HEK293 (cell line): ENCODE measurements around the gene SIN3A.

Source experiments
- BCL11B ChIP-seq: fragments of 450-650 bp; formaldehyde crosslinking; IDR thresholded peaks from 2 replicates; pipeline ENCODE4 v1.5.1; 2016; ENCODE audit warnings: low read depth, missing biosample characterization, missing genetic modification characterization
- KLF16 ChIP-seq: fragments of 450-650 bp; formaldehyde crosslinking; IDR thresholded peaks from 2 replicates; pipeline ENCODE4 v1.5.1; 2017; ENCODE audit warnings: missing biosample characterization, missing genetic modification characterization
- MEIS1 ChIP-seq: sonication (generic); formaldehyde crosslinking; IDR thresholded peaks from 2 replicates; pipeline ENCODE4 v1.8.1; 2022; ENCODE audit warnings: missing genetic modification reagents, mild to moderate bottlenecking, borderline replicate concordance
- PRDM10 ChIP-seq: fragments of 450-650 bp; formaldehyde crosslinking; IDR thresholded peaks from 2 replicates; pipeline ENCODE4 v1.5.1; 2016; ENCODE audit warnings: missing biosample characterization, missing genetic modification characterization
- SETDB1 ChIP-seq: IDR thresholded peaks from one replicate; pipeline ENCODE4 v1.6.1; 2017; ENCODE audit warnings: mild to moderate bottlenecking, low read length, moderate library complexity, mixed read lengths; ENCODE audit not compliant: insufficient read length
- SP2 ChIP-seq: fragments of 450-650 bp; formaldehyde crosslinking; IDR thresholded peaks from 2 replicates; pipeline ENCODE4 v1.5.1; 2016; ENCODE audit warnings: missing biosample characterization, missing genetic modification characterization
- WT1 ChIP-seq: fragments of 450-650 bp; formaldehyde crosslinking; IDR thresholded peaks from 2 replicates; pipeline ENCODE4 v1.5.1; 2016; ENCODE audit warnings: missing biosample characterization, missing genetic modification characterization
- ZNF133 ChIP-seq: fragments of 450-650 bp; formaldehyde crosslinking; IDR thresholded peaks from 2 replicates; pipeline ENCODE4 v1.5.1; 2016; ENCODE audit warnings: missing biosample characterization, missing genetic modification characterization
- ZNF16 ChIP-seq: fragments of 450-650 bp; formaldehyde crosslinking; IDR thresholded peaks from 2 replicates; pipeline ENCODE4 v1.5.1; 2016; ENCODE audit warnings: low read depth, missing biosample characterization, missing genetic modification characterization
- ZNF202 ChIP-seq: fragments of 450-650 bp; formaldehyde crosslinking; IDR thresholded peaks from 2 replicates; pipeline ENCODE4 v1.5.1; 2016; ENCODE audit warnings: missing biosample characterization, missing genetic modification characterization, borderline replicate concordance
- ZNF280C ChIP-seq: fragments of 450-650 bp; formaldehyde crosslinking; IDR thresholded peaks from 2 replicates; pipeline ENCODE4 v1.5.1; 2016; ENCODE audit warnings: missing biosample characterization, missing genetic modification characterization
- ZNF324 ChIP-seq: fragments of 450-650 bp; formaldehyde crosslinking; IDR thresholded peaks from 2 replicates; pipeline ENCODE4 v1.5.1; 2016; ENCODE audit warnings: missing biosample characterization, missing genetic modification characterization
- ZNF341 ChIP-seq: fragments of 450-650 bp; formaldehyde crosslinking; IDR thresholded peaks from 2 replicates; pipeline ENCODE4; 2016; ENCODE audit warnings: low read depth, missing biosample characterization, missing genetic modification characterization
- ZNF449 ChIP-seq: fragments of 450-650 bp; formaldehyde crosslinking; IDR thresholded peaks from 2 replicates; pipeline ENCODE4 v1.5.1; 2017; ENCODE audit warnings: missing biosample characterization, mild to moderate bottlenecking, missing genetic modification characterization, moderate library complexity
- ZNF488 ChIP-seq: fragments of 450-650 bp; formaldehyde crosslinking; IDR thresholded peaks from 2 replicates; pipeline ENCODE4 v1.5.1; 2016; ENCODE audit warnings: missing biosample characterization, missing genetic modification characterization
- ZNF521 ChIP-seq: fragments of 450-650 bp; formaldehyde crosslinking; IDR thresholded peaks from 2 replicates; pipeline ENCODE4 v1.5.1; 2017; ENCODE audit warnings: missing biosample characterization, mild to moderate bottlenecking, missing genetic modification characterization
- ZNF768 ChIP-seq: fragments of 450-650 bp; formaldehyde crosslinking; IDR thresholded peaks from 2 replicates; pipeline ENCODE4 v1.5.1; 2018; ENCODE audit warnings: missing biosample characterization, mild to moderate bottlenecking, missing genetic modification characterization

Gene SIN3A

GRCh38 chr15:75454471-75455378, 3.2 kb upstream of the SIN3A start (continued):
- TF ChIP-seq PRDM10 (tag by site-specific recombination) (peak; percentile 94), ZNF521 (tag by site-specific recombination) (no peak), ZNF324 (tag by site-specific recombination) (no peak), ZNF341 (tag by site-specific recombination) (peak; percentile 93), SP2 (tag by site-specific recombination) (peak; percentile 76), KLF16 (tag by site-specific recombination) (peak; percentile 88), ZNF768 (tag by site-specific recombination) (no peak), ZNF488 (tag by site-specific recombination) (no peak), ZNF202 (tag by site-specific recombination) (no peak), MEIS1 (CRISPR knock-in tag) (no peak), BCL11B (tag by site-specific recombination) (no peak), ZNF280C (tag by site-specific recombination) (no peak), SETDB1 (no peak), ZNF449 (tag by site-specific recombination) (no peak), ZNF16 (no peak), WT1 (0 out of 2 replicates have a peak, but pooled peaks have one; percentile 12), ZNF133 (no peak)
